Natural killer cell (primary cell): ENCODE data around the gene PTPRK. TPM values are rescaled to one million over a fixed set of nuclear protein-coding genes. Genes with fewer than 3 reads are reported as not detected.
"Not testable (repeated sequence)": the region's sequence is repeated elsewhere in the genome, so short reads cannot be mapped to it uniquely, and the experiment has no call there.

Source experiments
- ATAC-seq, 3 donors: fragments of 150-1000 bp in 2 of 3; fragments of 200-7000 bp in 1 of 3; cut with Tn5 transposase; 1 replicate in 1 of 3; 2 replicates in 2 of 3; pipeline ENCODE4 v1.10.0; 2021; ENCODE audit warnings: mild to moderate bottlenecking in 2 of 3, moderate library complexity in 2 of 3
- DNase-seq, 2 donors: peaks; one replicate each; pipeline versions ENCODE4 v3.0.0 to v3.0.0-alpha.2; 2013 to 2021; ENCODE audit warnings: mixed read lengths in 1 of 2
- H3K27ac ChIP-seq: one replicate; pipeline ENCODE4 v1.5.1; 2013; ENCODE audit warnings: mild to moderate bottlenecking, low read length
- H3K27me3 ChIP-seq: one replicate; pipeline ENCODE4 v1.6.1; 2013; ENCODE audit warnings: low read length; ENCODE audit not compliant: control insufficient read depth, insufficient read depth
- H3K36me3 ChIP-seq: one replicate; pipeline ENCODE4 v1.6.1; 2013; ENCODE audit warnings: low read length; ENCODE audit not compliant: control insufficient read depth, insufficient read depth
- H3K4me1 ChIP-seq: one replicate; pipeline ENCODE4 v1.6.1; 2013; ENCODE audit warnings: low read length; ENCODE audit not compliant: control insufficient read depth, insufficient read depth
- H3K4me3 ChIP-seq: one replicate; pipeline ENCODE4 v1.5.1; 2013; ENCODE audit warnings: low read length
- H3K9me3 ChIP-seq: one replicate; pipeline ENCODE4 v1.6.1; 2013; ENCODE audit warnings: low read length; ENCODE audit not compliant: control insufficient read depth, insufficient read depth
- H3K27ac Mint-ChIP-seq, 2 donors: one replicate each; pipeline ENCODE4 v1.8.0; 2022; ENCODE audit warnings: mild to moderate bottlenecking in 2 of 2, mixed read lengths in 2 of 2, moderate library complexity in 1 of 2
- H3K27me3 Mint-ChIP-seq, 2 donors: one replicate each; pipeline ENCODE4 v1.8.0; 2022; ENCODE audit warnings: low read depth in 2 of 2, mixed read lengths in 2 of 2
- H3K36me3 Mint-ChIP-seq: one replicate; pipeline ENCODE4 v1.8.0; 2022; ENCODE audit warnings: mixed read lengths
- H3K4me1 Mint-ChIP-seq, 2 donors: one replicate each; pipeline ENCODE4 v1.8.0; 2022; ENCODE audit warnings: mixed read lengths in 2 of 2
- H3K4me3 Mint-ChIP-seq: one replicate; pipeline ENCODE4 v1.8.0; 2022; ENCODE audit warnings: mild to moderate bottlenecking, moderate library complexity, mixed read lengths
- H3K9me3 Mint-ChIP-seq, 2 donors: one replicate each; pipeline ENCODE4 v1.8.0; 2022; ENCODE audit warnings: mixed read lengths in 2 of 2
- WGBS: methylation state at CpG from one replicate; pipeline ENCODE4 v1.1.7; 2013; ENCODE audit warnings: missing lambda C conversion rate; ENCODE audit not compliant: insufficient coverage; 5-methylcytosine and 5-hydroxymethylcytosine counted together
- intact Hi-C: fragments of 100-400 bp; cut with micrococcal nuclease; formaldehyde crosslinking; loops from one replicate; pipeline ENCODE4 v1.14.2; 2022
- total RNA-seq, 4 donors: library from RNA; stranded (reverse); fragments of 120-200 nt in 1 of 4; gene quantifications; one replicate each; pipeline versions ENCODE4 v1.2.3 to v1.2.4, GENCODE V29; 2013 to 2022
- TF ChIP-seq, protein P1 (sequence below): fragments of 200-600 bp; IDR thresholded peaks from one replicate; pipeline ENCODE4 v1.8.0; 2022; ENCODE audit warnings: antibody characterized with exemption

The PTPRK gene
- total RNA-seq, 3 donors from 2014 or later (not counting 1 experiment from before 2014, with no cell fraction given) = 0.14 to 1.2 (median 0.95) TPM

DNA sequence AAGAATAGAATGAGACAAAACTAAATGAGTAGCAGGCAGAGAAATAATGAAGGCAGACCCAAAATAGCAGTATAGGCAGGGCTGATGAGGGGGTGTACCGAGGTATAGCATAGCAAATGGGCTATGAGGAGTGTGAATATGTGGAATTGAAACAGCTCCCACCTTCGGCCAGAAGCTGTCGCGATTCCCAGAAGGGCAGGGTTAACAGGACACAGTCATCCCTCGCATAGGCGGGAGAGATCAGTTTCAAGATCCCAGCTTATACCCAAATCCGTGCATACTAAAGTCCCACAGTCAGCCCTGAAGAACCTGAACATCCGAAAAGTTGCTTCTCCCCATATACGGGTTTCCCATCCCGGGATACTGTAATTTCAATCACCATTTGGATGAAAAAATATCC, 82.7 kb downstream of the PTPRK start:
- intact Hi-C loops = no loop called here
- H3K36me3 Mint-ChIP-seq = no peaks in the 10 kb centered on the region
- ATAC-seq (no peak), DNase-seq (no peak)
- no peaks in the 10 kb centered on the region for H3K4me1 ChIP-seq
- H3K4me3 ChIP-seq = no peak overlapping the region
- no peak overlapping the region for H3K27ac ChIP-seq
- H3K27ac Mint-ChIP-seq = no peak overlapping the region
- no peaks in the 10 kb centered on the region for H3K36me3 ChIP-seq
- peaks cover 2 to 3% of the 10 kb centered on the region in 2 donors for H3K9me3 Mint-ChIP-seq
- 92% methylated on average over 10 of the region's 10 CpGs for WGBS
- no peaks in the 10 kb centered on the region for H3K4me1 Mint-ChIP-seq
- H3K27me3 ChIP-seq = no peaks in the 10 kb centered on the region
- peaks cover 0 to 3% of the 10 kb centered on the region in 2 donors for H3K27me3 Mint-ChIP-seq
- no peaks in the 10 kb centered on the region for H3K9me3 ChIP-seq
- TF ChIP-seq, protein P1, sequence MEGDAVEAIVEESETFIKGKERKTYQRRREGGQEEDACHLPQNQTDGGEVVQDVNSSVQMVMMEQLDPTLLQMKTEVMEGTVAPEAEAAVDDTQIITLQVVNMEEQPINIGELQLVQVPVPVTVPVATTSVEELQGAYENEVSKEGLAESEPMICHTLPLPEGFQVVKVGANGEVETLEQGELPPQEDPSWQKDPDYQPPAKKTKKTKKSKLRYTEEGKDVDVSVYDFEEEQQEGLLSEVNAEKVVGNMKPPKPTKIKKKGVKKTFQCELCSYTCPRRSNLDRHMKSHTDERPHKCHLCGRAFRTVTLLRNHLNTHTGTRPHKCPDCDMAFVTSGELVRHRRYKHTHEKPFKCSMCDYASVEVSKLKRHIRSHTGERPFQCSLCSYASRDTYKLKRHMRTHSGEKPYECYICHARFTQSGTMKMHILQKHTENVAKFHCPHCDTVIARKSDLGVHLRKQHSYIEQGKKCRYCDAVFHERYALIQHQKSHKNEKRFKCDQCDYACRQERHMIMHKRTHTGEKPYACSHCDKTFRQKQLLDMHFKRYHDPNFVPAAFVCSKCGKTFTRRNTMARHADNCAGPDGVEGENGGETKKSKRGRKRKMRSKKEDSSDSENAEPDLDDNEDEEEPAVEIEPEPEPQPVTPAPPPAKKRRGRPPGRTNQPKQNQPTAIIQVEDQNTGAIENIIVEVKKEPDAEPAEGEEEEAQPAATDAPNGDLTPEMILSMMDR = no peak
- no peak overlapping the region for H3K4me3 Mint-ChIP-seq

DNA sequence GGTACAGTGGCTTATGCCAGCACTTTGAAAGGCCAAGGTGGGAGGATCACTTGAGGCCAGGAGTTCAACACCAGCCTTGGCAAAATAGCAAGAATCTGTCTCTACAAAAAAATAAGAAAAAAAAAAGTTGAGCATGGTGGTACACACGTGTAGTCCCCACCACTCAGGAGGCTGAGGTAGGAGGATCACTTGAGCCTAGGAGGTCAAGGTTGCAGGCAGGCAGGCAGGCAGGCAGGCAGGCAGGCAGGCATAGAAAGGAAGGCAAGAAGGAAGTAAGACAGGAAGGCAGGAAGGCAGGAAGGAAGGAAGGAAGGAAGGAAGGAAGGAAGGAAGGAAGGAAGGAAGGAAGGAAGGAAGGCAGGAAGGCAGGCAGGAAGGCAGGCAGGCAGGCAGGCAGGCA, 85.6 kb downstream of the PTPRK start:
- H3K36me3 ChIP-seq, H3K27ac ChIP-seq, H3K9me3 Mint-ChIP-seq, DNase-seq, H3K9me3 ChIP-seq, H3K27me3 ChIP-seq, intact Hi-C loops, H3K4me3 ChIP-seq, H3K4me1 Mint-ChIP-seq, H3K4me1 ChIP-seq, H3K27me3 Mint-ChIP-seq, H3K27ac Mint-ChIP-seq, H3K36me3 Mint-ChIP-seq, ATAC-seq, H3K4me3 Mint-ChIP-seq: not testable (repeated sequence)
- 92% methylated on average over 1 of the region's 1 CpG for WGBS

DNA sequence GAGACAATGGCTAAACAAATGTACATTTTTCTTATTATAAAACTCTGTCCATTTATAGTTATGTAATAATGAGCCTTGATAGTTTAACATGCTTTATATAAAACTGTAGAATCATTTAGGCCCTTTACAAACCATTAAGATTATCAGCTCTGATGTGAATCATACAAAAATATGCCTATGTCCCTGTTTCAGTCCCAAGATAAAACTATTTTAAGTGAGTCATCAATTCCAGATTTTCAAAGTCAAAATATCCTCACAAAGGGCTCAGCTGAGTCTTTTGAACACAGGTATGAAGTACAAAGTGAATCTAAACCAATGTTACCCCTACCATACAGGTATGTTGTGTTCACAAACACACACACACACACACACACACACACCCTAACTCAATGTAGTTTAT, 88.0 kb downstream of the PTPRK start:
- peaks cover 6 to 7% of the 10 kb centered on the region in 2 donors for H3K9me3 Mint-ChIP-seq
- no peaks in the 10 kb centered on the region for H3K4me1 Mint-ChIP-seq
- peaks cover 0 to 3% of the 10 kb centered on the region in 2 donors for H3K27me3 Mint-ChIP-seq
- ATAC-seq = no peak
- H3K4me3 Mint-ChIP-seq = no peak overlapping the region
- no peak overlapping the region for H3K4me3 ChIP-seq
- H3K27ac Mint-ChIP-seq = no peak overlapping the region
- TF ChIP-seq, protein P1 = no peak
- H3K36me3 ChIP-seq = no peaks in the 10 kb centered on the region
- intact Hi-C loops = no loop called here
- no peaks in the 10 kb centered on the region for H3K9me3 ChIP-seq
- no peaks in the 10 kb centered on the region for H3K27me3 ChIP-seq
- H3K36me3 Mint-ChIP-seq = no peaks in the 10 kb centered on the region
- no peaks in the 10 kb centered on the region for H3K4me1 ChIP-seq
- no peak for DNase-seq
- no peak overlapping the region for H3K27ac ChIP-seq

DNA sequence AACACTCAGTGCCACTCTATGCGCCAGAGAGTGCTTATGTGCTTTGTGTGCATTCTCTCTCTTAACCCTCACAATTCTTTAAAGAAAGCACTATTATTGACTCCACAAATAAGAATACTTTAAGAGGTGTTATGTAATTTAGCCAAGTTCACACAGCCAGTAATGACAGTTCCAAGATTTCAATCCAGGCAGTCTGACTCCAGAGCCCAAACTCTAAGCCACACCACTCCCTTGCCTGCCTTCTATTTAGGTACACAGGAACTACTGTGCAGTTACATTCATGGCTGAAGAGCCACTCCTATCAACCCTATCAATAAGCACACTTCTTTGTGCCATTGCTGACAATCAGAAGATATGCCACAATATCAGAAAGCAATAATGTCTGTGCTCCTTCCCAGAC, 93.3 kb downstream of the PTPRK start:
- Histone ChIP-seq H3K9me3 (no peaks in the 10 kb centered on the region), H3K4me1 (no peaks in the 10 kb centered on the region), H3K27me3 (no peaks in the 10 kb centered on the region), H3K4me3 (no peak overlapping the region), H3K36me3 (no peaks in the 10 kb centered on the region), H3K27ac (no peak overlapping the region)
- no peaks in the 10 kb centered on the region for H3K27me3 Mint-ChIP-seq
- no peak overlapping the region for H3K4me3 Mint-ChIP-seq
- no peaks in the 10 kb centered on the region for H3K36me3 Mint-ChIP-seq
- no peak for DNase-seq
- no peak overlapping the region for H3K27ac Mint-ChIP-seq
- WGBS = 80% methylated on average over 1 of the region's 1 CpG
- H3K9me3 Mint-ChIP-seq = peaks cover 4 to 5% of the 10 kb centered on the region in 2 donors
- intact Hi-C loops = no loop called here
- ATAC-seq = no peak
- H3K4me1 Mint-ChIP-seq = no peaks in the 10 kb centered on the region
- TF ChIP-seq, protein P1 = no peak
